ENCODE results near the gene THOC1.

DNA sequence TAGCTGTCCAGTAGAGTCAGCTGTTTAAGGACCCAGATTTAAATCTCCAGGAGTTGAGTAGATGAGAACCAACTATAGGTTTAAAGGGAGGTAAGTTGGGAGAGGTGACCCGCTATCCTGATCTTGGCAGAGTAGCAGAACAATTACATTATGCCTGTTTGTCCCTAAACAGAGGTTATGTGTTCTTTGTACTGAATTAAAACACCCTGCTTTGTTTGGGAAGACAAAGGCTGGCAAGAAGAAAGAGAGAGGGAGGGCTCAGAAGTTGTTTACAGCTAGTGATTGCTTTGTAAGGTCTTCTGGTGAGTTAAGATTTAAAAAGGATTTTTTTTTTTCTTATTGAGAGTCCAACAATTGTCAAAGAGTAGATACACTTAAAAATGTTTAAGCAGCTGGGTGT lies 72.2 kb downstream of the THOC1 start:
- TF ChIP-seq, protein P1, sequence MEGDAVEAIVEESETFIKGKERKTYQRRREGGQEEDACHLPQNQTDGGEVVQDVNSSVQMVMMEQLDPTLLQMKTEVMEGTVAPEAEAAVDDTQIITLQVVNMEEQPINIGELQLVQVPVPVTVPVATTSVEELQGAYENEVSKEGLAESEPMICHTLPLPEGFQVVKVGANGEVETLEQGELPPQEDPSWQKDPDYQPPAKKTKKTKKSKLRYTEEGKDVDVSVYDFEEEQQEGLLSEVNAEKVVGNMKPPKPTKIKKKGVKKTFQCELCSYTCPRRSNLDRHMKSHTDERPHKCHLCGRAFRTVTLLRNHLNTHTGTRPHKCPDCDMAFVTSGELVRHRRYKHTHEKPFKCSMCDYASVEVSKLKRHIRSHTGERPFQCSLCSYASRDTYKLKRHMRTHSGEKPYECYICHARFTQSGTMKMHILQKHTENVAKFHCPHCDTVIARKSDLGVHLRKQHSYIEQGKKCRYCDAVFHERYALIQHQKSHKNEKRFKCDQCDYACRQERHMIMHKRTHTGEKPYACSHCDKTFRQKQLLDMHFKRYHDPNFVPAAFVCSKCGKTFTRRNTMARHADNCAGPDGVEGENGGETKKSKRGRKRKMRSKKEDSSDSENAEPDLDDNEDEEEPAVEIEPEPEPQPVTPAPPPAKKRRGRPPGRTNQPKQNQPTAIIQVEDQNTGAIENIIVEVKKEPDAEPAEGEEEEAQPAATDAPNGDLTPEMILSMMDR (IDR thresholded peaks at IDR 0.05): no peak
- no peak for TF ChIP-seq ZFX (IDR thresholded peaks at IDR 0.05; ENCODE audit: borderline replicate concordance)
